ENCODE data around the gene TMEM182. TPM values are rescaled to one million over a fixed set of nuclear protein-coding genes. Genes with fewer than 3 reads are reported as not detected.

Gene TMEM182
- total and polyA plus RNA-seq, 4 donors: 1.1 to 7.6 (median 2.6) TPM

GRCh38 chr2:102788216-102788884 lies 26.5 kb downstream of the TMEM182 start:
- no peak for DNase-seq
- Histone ChIP-seq H3K27me3 (ENCODE audit: control insufficient read depth in 3 of 3, insufficient read depth in 3 of 3, low read length in 2 of 3) (no peaks in the 10 kb centered on the region), H3K4me3 (no peak overlapping the region), H3K27ac (ENCODE audit: low read depth in 1 of 2, low read length in 1 of 2) (peak overlapping the region in 1 of 2 donors; percentile 88), H3K9me3 (ENCODE audit: control insufficient read depth in 4 of 4, insufficient read depth in 3 of 4, low read length in 3 of 4) (no peaks in the 10 kb centered on the region), H3K4me1 (ENCODE audit: control insufficient read depth in 5 of 5, insufficient read depth in 5 of 5, low read length in 5 of 5) (peaks cover 4 to 33% (median 8%) of the 10 kb centered on the region in 5 donors), H3K36me3 (ENCODE audit: control insufficient read depth in 4 of 4, insufficient read depth in 4 of 4, low read length in 4 of 4) (no peaks in the 10 kb centered on the region), H3K9ac (ENCODE audit: insufficient read depth in 1 of 2, low read length in 2 of 2) (no peak overlapping the region)
- TF ChIP-seq CTCF (IDR thresholded peaks at IDR 0.05; ENCODE audit: control extremely low read depth, extremely low read depth): no peak
- WGBS, 2 donors: 80 to 83% methylated on average over 5 of the region's 5 CpGs
- ATAC-seq (ENCODE audit: insufficient read depth, low FRiP score): no peak

GRCh38 chr2:102788885-102789260 lies 27.0 kb downstream of the TMEM182 start:
- no peak overlapping the region for H3K9ac ChIP-seq (ENCODE audit: insufficient read depth in 1 of 2, low read length in 2 of 2)
- TF ChIP-seq CTCF (IDR thresholded peaks at IDR 0.05; ENCODE audit: control extremely low read depth, extremely low read depth): no peak
- ATAC-seq (ENCODE audit: insufficient read depth, low FRiP score): no peak
- peak; percentile 76 to 93 (median 85) for DNase-seq
- H3K4me1 ChIP-seq (ENCODE audit: control insufficient read depth in 5 of 5, insufficient read depth in 5 of 5, low read length in 5 of 5): peaks cover 0 to 29% (median 8%) of the 10 kb centered on the region in 5 donors
- no peak overlapping the region for H3K4me3 ChIP-seq
- WGBS, 2 donors: 34 to 48% methylated on average over 8 of the region's 8 CpGs
- no peaks in the 10 kb centered on the region for H3K27me3 ChIP-seq (ENCODE audit: control insufficient read depth in 3 of 3, insufficient read depth in 3 of 3, low read length in 2 of 3)
- H3K27ac ChIP-seq (ENCODE audit: low read depth in 1 of 2, low read length in 1 of 2): peak overlapping the region in 1 of 2 donors; percentile 88
- no peaks in the 10 kb centered on the region for H3K9me3 ChIP-seq (ENCODE audit: control insufficient read depth in 4 of 4, insufficient read depth in 3 of 4, low read length in 3 of 4)
- H3K36me3 ChIP-seq (ENCODE audit: control insufficient read depth in 4 of 4, insufficient read depth in 4 of 4, low read length in 4 of 4): no peaks in the 10 kb centered on the region

- no peak overlapping the region for H3K9ac ChIP-seq (ENCODE audit: insufficient read depth in 1 of 2, low read length in 2 of 2)
- H3K27ac ChIP-seq (ENCODE audit: low read depth in 1 of 2, low read length in 1 of 2): peak overlapping the region in 1 of 2 donors; percentile 79
- no peaks in the 10 kb centered on the region for H3K9me3 ChIP-seq (ENCODE audit: control insufficient read depth in 4 of 4, insufficient read depth in 3 of 4, low read length in 3 of 4)
- no peaks in the 10 kb centered on the region for H3K27me3 ChIP-seq (ENCODE audit: control insufficient read depth in 3 of 3, insufficient read depth in 3 of 3, low read length in 2 of 3)
- DNase-seq: peak in 2 of 3 donors; percentile 31 to 41
- TF ChIP-seq CTCF (IDR thresholded peaks at IDR 0.05; ENCODE audit: control extremely low read depth, extremely low read depth): no peak
- H3K4me1 ChIP-seq (ENCODE audit: control insufficient read depth in 5 of 5, insufficient read depth in 5 of 5, low read length in 5 of 5): peaks cover 0 to 29% (median 8%) of the 10 kb centered on the region in 5 donors
- H3K4me3 ChIP-seq: no peak overlapping the region
- ATAC-seq (ENCODE audit: insufficient read depth, low FRiP score): no peak
- 62 to 73% methylated on average over 7 of the region's 7 CpGs for WGBS, 2 donors
- no peaks in the 10 kb centered on the region for H3K36me3 ChIP-seq (ENCODE audit: control insufficient read depth in 4 of 4, insufficient read depth in 4 of 4, low read length in 4 of 4)
Measured at GRCh38 chr2:102789349-102790090, 27.7 kb downstream of the TMEM182 start.

Data from lung (tissue), 12 donors.